22Rv1 (cell line): ENCODE data around the gene FAM227B.

ENCODE experiments used
- ZFX ChIP-seq: fragments of 450-650 bp; IDR thresholded peaks from 2 replicates; pipeline ENCODE4 v1.6.1; 2017; ENCODE audit warnings: antibody characterized with exemption, borderline replicate concordance
- TF ChIP-seq, protein P1 (sequence below): fragments of 450-650 bp; IDR thresholded peaks from 2 replicates; pipeline ENCODE4 v1.5.1; 2017; ENCODE audit warnings: mild to moderate bottlenecking

DNA sequence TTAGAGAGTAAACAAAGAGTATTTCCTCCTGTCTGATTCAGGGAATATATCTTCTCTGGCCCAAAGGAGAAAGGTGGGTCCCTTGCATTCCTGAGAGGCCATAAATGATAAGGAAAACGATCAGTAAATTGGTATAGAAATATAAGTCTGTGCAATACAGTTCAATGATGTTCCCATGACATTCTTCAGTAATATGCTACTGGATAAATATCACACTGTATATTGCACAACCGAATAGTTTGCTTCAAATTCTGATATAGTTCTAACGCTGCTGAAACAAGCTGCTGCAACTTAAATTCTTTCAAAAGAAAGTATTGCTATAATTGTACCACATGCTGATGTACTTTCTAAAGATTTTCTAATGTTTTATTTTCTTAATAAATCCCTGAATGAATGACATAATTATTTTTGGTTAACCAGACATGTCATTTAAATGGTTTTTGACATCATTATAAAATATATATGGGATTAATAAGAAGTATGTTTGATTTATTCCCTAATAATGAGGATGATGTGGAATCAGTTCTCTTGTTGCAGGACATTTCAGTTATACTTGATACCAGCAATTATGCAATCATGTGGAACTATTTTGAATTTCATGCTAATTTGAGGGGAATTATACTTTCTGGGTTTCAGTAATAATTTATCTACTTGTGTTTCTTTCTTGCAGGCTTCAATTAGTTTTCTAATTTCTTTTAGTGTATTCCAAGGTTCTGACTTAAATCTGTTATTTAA lies 152.7 kb downstream of the FAM227B start:
- TF ChIP-seq, protein P1, sequence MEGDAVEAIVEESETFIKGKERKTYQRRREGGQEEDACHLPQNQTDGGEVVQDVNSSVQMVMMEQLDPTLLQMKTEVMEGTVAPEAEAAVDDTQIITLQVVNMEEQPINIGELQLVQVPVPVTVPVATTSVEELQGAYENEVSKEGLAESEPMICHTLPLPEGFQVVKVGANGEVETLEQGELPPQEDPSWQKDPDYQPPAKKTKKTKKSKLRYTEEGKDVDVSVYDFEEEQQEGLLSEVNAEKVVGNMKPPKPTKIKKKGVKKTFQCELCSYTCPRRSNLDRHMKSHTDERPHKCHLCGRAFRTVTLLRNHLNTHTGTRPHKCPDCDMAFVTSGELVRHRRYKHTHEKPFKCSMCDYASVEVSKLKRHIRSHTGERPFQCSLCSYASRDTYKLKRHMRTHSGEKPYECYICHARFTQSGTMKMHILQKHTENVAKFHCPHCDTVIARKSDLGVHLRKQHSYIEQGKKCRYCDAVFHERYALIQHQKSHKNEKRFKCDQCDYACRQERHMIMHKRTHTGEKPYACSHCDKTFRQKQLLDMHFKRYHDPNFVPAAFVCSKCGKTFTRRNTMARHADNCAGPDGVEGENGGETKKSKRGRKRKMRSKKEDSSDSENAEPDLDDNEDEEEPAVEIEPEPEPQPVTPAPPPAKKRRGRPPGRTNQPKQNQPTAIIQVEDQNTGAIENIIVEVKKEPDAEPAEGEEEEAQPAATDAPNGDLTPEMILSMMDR = no peak
- no peak for TF ChIP-seq ZFX
